Caco-2 (cell line): Measurements from ENCODE around the gene ZNF438. TPM values are rescaled to one million over a fixed set of nuclear protein-coding genes. Genes with fewer than 3 reads are reported as not detected.

Experiments used
- BruUV-seq: library from RNA; stranded (reverse); fragments of 400-500 nt; replicated peaks from 2 replicates; lab custom pipeline; 2021; lab: Mats Ljungman, UMichigan
- CTCF ChIA-PET: fragments of 300-600 bp; sonication (Branson Sonifier 250); formaldehyde crosslinking; loops from one replicate; lab custom pipeline; 2022; ENCODE audit warnings: antibody characterized with exemption; lab: Charles Lee
- POLR2A ChIA-PET: fragments of 300-600 bp; sonication (Branson Sonifier 250); formaldehyde crosslinking; loops from one replicate; lab custom pipeline; 2022; ENCODE audit warnings: antibody characterized with exemption; lab: Charles Lee
- DNase-seq, 2 experiments: peaks; one replicate each; pipeline versions ENCODE4 v3.0.0 to v3.0.0-alpha.2; 2020 to 2022
- H3K27me3 ChIP-seq: replicated peaks from 2 replicates; pipeline ENCODE4 v1.6.0; 2011; ENCODE audit warnings: low read length; ENCODE audit not compliant: control insufficient read depth, insufficient read depth
- H3K36me3 ChIP-seq: 2 replicates; pipeline ENCODE4 v1.5.1; 2011; ENCODE audit warnings: low read length; ENCODE audit not compliant: control insufficient read depth, insufficient read depth
- H3K4me1 ChIP-seq: fragments of 250-450 bp; sonication (Bioruptor Pico); 2 replicates; pipeline ENCODE4 v1.5.1; 2020; ENCODE audit warnings: mild to moderate bottlenecking
- H3K4me3 ChIP-seq: 2 replicates; pipeline ENCODE4 v1.5.1; 2011; ENCODE audit warnings: low read depth, mild to moderate bottlenecking, control low read depth, low read length
- H3K9me3 ChIP-seq: fragments of 250-450 bp; sonication (Bioruptor Pico); 2 replicates; pipeline ENCODE4 v1.5.1; 2020; ENCODE audit warnings: mild to moderate bottlenecking, moderate library complexity
- H3K27ac Mint-ChIP-seq: one replicate; pipeline ENCODE4 v1.8.0; 2022; ENCODE audit warnings: mixed read lengths; ENCODE audit not compliant: unreplicated experiment
- H3K27me3 Mint-ChIP-seq: one replicate; pipeline ENCODE4 v1.8.0; 2022; ENCODE audit warnings: mixed read lengths; ENCODE audit not compliant: insufficient read depth, unreplicated experiment
- H3K36me3 Mint-ChIP-seq: one replicate; pipeline ENCODE4 v1.8.0; 2022; ENCODE audit warnings: mild to moderate bottlenecking, mixed read lengths; ENCODE audit not compliant: insufficient read depth, unreplicated experiment
- H3K4me1 Mint-ChIP-seq: one replicate; pipeline ENCODE4 v1.8.0; 2022; ENCODE audit warnings: low read depth, mixed read lengths; ENCODE audit not compliant: unreplicated experiment
- H3K4me3 Mint-ChIP-seq: one replicate; pipeline ENCODE4 v1.8.0; 2022; ENCODE audit warnings: mild to moderate bottlenecking, moderate library complexity, mixed read lengths; ENCODE audit not compliant: unreplicated experiment
- H3K9me3 Mint-ChIP-seq: one replicate; pipeline ENCODE4 v1.8.0; 2022; ENCODE audit warnings: mixed read lengths; ENCODE audit not compliant: unreplicated experiment
- intact Hi-C: fragments of 100-400 bp; cut with micrococcal nuclease; formaldehyde crosslinking; loops from one replicate; pipeline ENCODE4 v1.10.0; 2022; ENCODE audit not compliant: unreplicated experiment
- total RNA-seq: library from RNA; stranded (reverse); gene quantifications from 2 replicates; pipeline ENCODE4 v1.2.3, GENCODE V29; 2022
- TF ChIP-seq, protein P1 (sequence below), 2 experiments: fragments of 200-600 bp in 1 of 2; IDR thresholded peaks; 1 replicate in 1 of 2; 2 replicates in 1 of 2; pipeline versions ENCODE4 v1.5.1 to v1.8.0; 2011 to 2022; ENCODE audit warnings: antibody characterized with exemption in 1 of 2, control low read depth in 1 of 2, inconsistent platforms in 1 of 2, low read depth in 1 of 2, low read length in 1 of 2, mild to moderate bottlenecking in 1 of 2, moderate library complexity in 1 of 2; ENCODE audit not compliant: insufficient read depth in 1 of 2, severe bottlenecking in 1 of 2, unreplicated experiment in 1 of 2

ZNF438 gene
- total RNA-seq, 1 experiment from 2014 or later, result 1.00 TPM

DNA sequence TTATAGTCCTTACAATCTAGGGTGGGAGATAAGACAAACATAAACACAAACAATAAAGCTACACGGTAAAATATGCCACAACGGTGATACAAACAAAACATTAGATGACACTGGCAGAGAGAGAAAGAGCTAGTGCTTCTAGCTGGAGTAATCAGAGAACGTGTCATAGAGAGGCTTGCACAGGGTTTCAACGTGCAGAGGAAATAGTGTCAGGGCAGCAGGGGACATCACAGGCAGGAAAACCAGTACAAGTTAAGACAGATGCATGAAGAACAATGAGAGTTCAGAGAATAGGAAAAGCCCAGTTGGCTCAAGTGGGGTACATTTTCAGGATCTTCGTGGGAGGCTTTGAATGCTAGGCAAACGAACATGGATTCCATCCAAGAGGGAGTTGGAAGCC lies 91.4 kb downstream of the ZNF438 start:
- TF ChIP-seq, protein P1, sequence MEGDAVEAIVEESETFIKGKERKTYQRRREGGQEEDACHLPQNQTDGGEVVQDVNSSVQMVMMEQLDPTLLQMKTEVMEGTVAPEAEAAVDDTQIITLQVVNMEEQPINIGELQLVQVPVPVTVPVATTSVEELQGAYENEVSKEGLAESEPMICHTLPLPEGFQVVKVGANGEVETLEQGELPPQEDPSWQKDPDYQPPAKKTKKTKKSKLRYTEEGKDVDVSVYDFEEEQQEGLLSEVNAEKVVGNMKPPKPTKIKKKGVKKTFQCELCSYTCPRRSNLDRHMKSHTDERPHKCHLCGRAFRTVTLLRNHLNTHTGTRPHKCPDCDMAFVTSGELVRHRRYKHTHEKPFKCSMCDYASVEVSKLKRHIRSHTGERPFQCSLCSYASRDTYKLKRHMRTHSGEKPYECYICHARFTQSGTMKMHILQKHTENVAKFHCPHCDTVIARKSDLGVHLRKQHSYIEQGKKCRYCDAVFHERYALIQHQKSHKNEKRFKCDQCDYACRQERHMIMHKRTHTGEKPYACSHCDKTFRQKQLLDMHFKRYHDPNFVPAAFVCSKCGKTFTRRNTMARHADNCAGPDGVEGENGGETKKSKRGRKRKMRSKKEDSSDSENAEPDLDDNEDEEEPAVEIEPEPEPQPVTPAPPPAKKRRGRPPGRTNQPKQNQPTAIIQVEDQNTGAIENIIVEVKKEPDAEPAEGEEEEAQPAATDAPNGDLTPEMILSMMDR (IDR thresholded peaks at IDR 0.05; ENCODE audit: insufficient read depth in 1 of 2, low read depth in 1 of 2, low read length in 1 of 2, severe bottlenecking in 1 of 2, unreplicated experiment in 1 of 2), result no peak

GRCh38 chr10:30939643-30940251 lies 91.9 kb downstream of the ZNF438 start:
- no TSS peak for BruUV-seq
- Histone ChIP-seq H3K4me1 (no peaks in the 10 kb centered on the region), H3K27me3 (no peaks in the 10 kb centered on the region), H3K9me3 (no peaks in the 10 kb centered on the region), H3K4me3 (no peak overlapping the region), H3K36me3 (no peaks in the 10 kb centered on the region)
- ChIA-PET CTCF (interaction anchor here (0.5 kb wide), 1 partner anchor 91 kb away, joined by 3 read pairs; no protein-coding TSS in a partner anchor), POLR2A (no interaction called here)
- H3K27ac Mint-ChIP-seq, result no peak overlapping the region
- intact Hi-C loops, result no loop called here
- H3K27me3 Mint-ChIP-seq, result no peaks in the 10 kb centered on the region
- H3K4me1 Mint-ChIP-seq, result no peaks in the 10 kb centered on the region
- no peak for DNase-seq
- no peaks in the 10 kb centered on the region for H3K36me3 Mint-ChIP-seq
- TF ChIP-seq, protein P1 (IDR thresholded peaks at IDR 0.05; ENCODE audit: insufficient read depth in 1 of 2, low read depth in 1 of 2, low read length in 1 of 2, severe bottlenecking in 1 of 2, unreplicated experiment in 1 of 2), result no peak
- H3K4me3 Mint-ChIP-seq, result no peak overlapping the region
- H3K9me3 Mint-ChIP-seq, result no peaks in the 10 kb centered on the region

More for the DNA sequence above, 91.4 kb downstream of the ZNF438 start:
- no peaks in the 10 kb centered on the region for H3K27me3 Mint-ChIP-seq
- no peak overlapping the region for H3K4me3 Mint-ChIP-seq
- no TSS peak for BruUV-seq
- intact Hi-C loops, result no loop called here
- no peaks in the 10 kb centered on the region for H3K9me3 Mint-ChIP-seq
- no peaks in the 10 kb centered on the region for H3K36me3 Mint-ChIP-seq
- Histone ChIP-seq H3K4me3 (no peak overlapping the region), H3K9me3 (no peaks in the 10 kb centered on the region), H3K27me3 (no peaks in the 10 kb centered on the region), H3K36me3 (no peaks in the 10 kb centered on the region), H3K4me1 (no peaks in the 10 kb centered on the region)
- no peak for DNase-seq
- ChIA-PET CTCF (interaction anchor here (0.5 kb wide), 1 partner anchor 91 kb away, joined by 3 read pairs; no protein-coding TSS in a partner anchor), POLR2A (no interaction called here)
- no peaks in the 10 kb centered on the region for H3K4me1 Mint-ChIP-seq
- H3K27ac Mint-ChIP-seq, result no peak overlapping the region

DNA sequence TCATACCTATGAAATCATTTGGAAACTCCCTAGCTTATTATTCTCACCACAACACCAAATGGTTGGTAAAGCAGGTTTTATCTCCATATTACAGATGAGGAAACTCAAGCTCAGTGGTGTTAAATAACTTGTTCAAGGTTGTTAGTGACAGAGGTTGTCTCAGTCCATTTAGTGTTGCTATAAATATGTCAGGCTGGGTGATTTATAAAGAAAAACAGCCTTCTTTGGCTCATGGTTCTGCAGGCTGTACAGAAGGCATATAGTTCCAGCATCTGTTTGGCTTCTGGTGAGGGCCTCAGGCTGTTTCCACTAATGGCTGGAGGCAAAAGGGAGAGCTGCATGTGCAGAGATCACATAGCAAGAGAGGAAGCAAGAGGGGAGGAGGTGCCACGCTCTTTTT lies 96.6 kb downstream of the ZNF438 start:
- Mint-ChIP-seq H3K27me3 (no peaks in the 10 kb centered on the region), H3K9me3 (no peaks in the 10 kb centered on the region), H3K27ac (no peak overlapping the region), H3K36me3 (no peaks in the 10 kb centered on the region), H3K4me3 (no peak overlapping the region), H3K4me1 (no peaks in the 10 kb centered on the region)
- H3K36me3 ChIP-seq, result no peaks in the 10 kb centered on the region
- BruUV-seq, result no TSS peak
- TF ChIP-seq, protein P1 (IDR thresholded peaks at IDR 0.05; ENCODE audit: insufficient read depth in 1 of 2, low read depth in 1 of 2, low read length in 1 of 2, severe bottlenecking in 1 of 2, unreplicated experiment in 1 of 2), result no peak
- no peaks in the 10 kb centered on the region for H3K4me1 ChIP-seq
- no peaks in the 10 kb centered on the region for H3K9me3 ChIP-seq
- no peak for DNase-seq
- ChIA-PET CTCF (no interaction called here), POLR2A (no interaction called here)
- intact Hi-C loops, result no loop called here
- no peaks in the 10 kb centered on the region for H3K27me3 ChIP-seq
- no peak overlapping the region for H3K4me3 ChIP-seq
